H1 (cell line): Measurements from ENCODE around the gene POLR3E. TPM values are rescaled to one million over a fixed set of nuclear protein-coding genes. Genes with fewer than 3 reads are reported as not detected.

Experiments used
- CTCF ChIA-PET: fragments of 300-600 bp; sonication (Branson Sonifier 250); formaldehyde crosslinking; loops from one replicate; lab custom pipeline; 2021; ENCODE audit not compliant: partially characterized antibody; lab: Charles Lee
- POLR2A ChIA-PET: fragments of 300-600 bp; sonication (Branson Sonifier 250); formaldehyde crosslinking; loops from one replicate; lab custom pipeline; 2021; ENCODE audit warnings: inconsistent platforms; ENCODE audit not compliant: partially characterized antibody; lab: Charles Lee
- DNase-seq, 2 experiments: peaks; one replicate each; pipeline versions ENCODE4 v3.0.0 to v3.0.0-alpha.2; 2010 to 2022; ENCODE audit warnings: low spot score in 2 of 2, low read depth in 1 of 2, mixed read lengths in 1 of 2
- FAIRE-seq: peaks from 2 replicates; lab custom pipeline; 2011; peaks lifted over from hg19 to GRCh38; lab: Jason Lieb, UNC
- H2AFZ ChIP-seq: 2 replicates; pipeline ENCODE4 v1.8.1; 2012; ENCODE audit warnings: low read length, inconsistent platforms
- H2AK5ac ChIP-seq: 2 replicates; pipeline ENCODE4 v1.6.1; 2013; ENCODE audit warnings: low read depth, low read length
- H2BK120ac ChIP-seq: replicated peaks from 2 replicates; pipeline ENCODE3; 2013; ENCODE audit warnings: low read depth, low read length, inconsistent platforms
- H2BK12ac ChIP-seq: 2 replicates; pipeline ENCODE4 v1.6.1; 2013; ENCODE audit warnings: low read depth, low read length
- H2BK15ac ChIP-seq: 2 replicates; pipeline ENCODE4 v1.6.1; 2013; ENCODE audit warnings: low read length
- H2BK20ac ChIP-seq: 2 replicates; pipeline ENCODE4 v1.6.1; 2013; ENCODE audit warnings: low read length
- H2BK5ac ChIP-seq: 2 replicates; pipeline ENCODE4 v1.6.1; 2013; ENCODE audit warnings: low read depth, low read length
- H3K14ac ChIP-seq: 2 replicates; pipeline ENCODE4 v1.6.1; 2013; ENCODE audit warnings: inconsistent platforms; ENCODE audit not compliant: insufficient read length
- H3K18ac ChIP-seq: 2 replicates; pipeline ENCODE4 v1.6.1; 2013; ENCODE audit warnings: low read length; ENCODE audit errors: extremely low read depth
- H3K23ac ChIP-seq: 2 replicates; pipeline ENCODE4 v1.6.1; 2013; ENCODE audit warnings: inconsistent platforms; ENCODE audit not compliant: insufficient read length
- H3K23me2 ChIP-seq: 2 replicates; pipeline ENCODE4 v1.6.1; 2013; ENCODE audit warnings: low read depth, low read length
- H3K27ac ChIP-seq: 2 replicates; pipeline ENCODE4 v1.6.1; 2011; ENCODE audit warnings: low read depth, low read length, inconsistent platforms
- H3K27me3 ChIP-seq, 4 experiments: replicated peaks in 1 of 4; 1 replicate in 1 of 4; 2 replicates in 3 of 4; pipeline versions ENCODE4 v1.6.1 to v1.8.1; 2011 to 2013; ENCODE audit warnings: low read length in 3 of 4, mild to moderate bottlenecking in 3 of 4, inconsistent platforms in 2 of 4, mixed read lengths in 2 of 4, moderate library complexity in 1 of 4; ENCODE audit not compliant: control insufficient read depth in 3 of 4, insufficient read depth in 3 of 4; ENCODE audit errors: extremely low read depth in 1 of 4
- H3K36me3 ChIP-seq, 4 experiments: 2 replicates each; pipeline versions ENCODE4 v1.6.1 to v1.8.1; 2011 to 2013; ENCODE audit warnings: mild to moderate bottlenecking in 4 of 4, low read length in 3 of 4, moderate library complexity in 2 of 4, control low read depth in 1 of 4, inconsistent platforms in 1 of 4; ENCODE audit not compliant: insufficient read depth in 4 of 4, control insufficient read depth in 2 of 4
- H3K4ac ChIP-seq: replicated peaks from 2 replicates; pipeline ENCODE3; 2013; ENCODE audit warnings: low read length, low read depth, mixed read lengths, inconsistent platforms; ENCODE audit not compliant: insufficient read length
- H3K4me1 ChIP-seq, 4 experiments: replicated peaks in 1 of 4; 1 replicate in 1 of 4; 2 replicates in 3 of 4; pipeline versions ENCODE4 v1.6.1 to v1.8.1; 2011 to 2013; ENCODE audit warnings: low read length in 3 of 4, inconsistent platforms in 2 of 4, mixed read lengths in 1 of 4; ENCODE audit not compliant: insufficient read depth in 4 of 4, control insufficient read depth in 3 of 4
- H3K4me2 ChIP-seq, 2 experiments: 2 replicates each; pipeline versions ENCODE4 v1.6.1 to v1.8.1; 2011 to 2013; ENCODE audit warnings: low read depth in 2 of 2, low read length in 2 of 2, control low read depth in 1 of 2, inconsistent platforms in 1 of 2, mild to moderate bottlenecking in 1 of 2; ENCODE audit not compliant: insufficient read depth in 1 of 2
- H3K4me3 ChIP-seq, 4 experiments: fragments of 200-600, 300-600 bp in 1 of 4; sonication (generic), shearing (Covaris generic), sonication (Bioruptor Twin) in 1 of 4; 2 replicates each; pipeline versions ENCODE4 v1.5.1 to v1.8.1; 2011 to 2016; ENCODE audit warnings: low read length in 4 of 4, low read depth in 3 of 4, control low read depth in 2 of 4, inconsistent platforms in 2 of 4, mild to moderate bottlenecking in 2 of 4, mixed read lengths in 1 of 4, moderate library complexity in 1 of 4; ENCODE audit not compliant: insufficient read depth in 2 of 4; ENCODE audit errors: extremely low read depth in 1 of 4
- H3K56ac ChIP-seq: replicated peaks from 2 replicates; pipeline ENCODE3; 2013; ENCODE audit warnings: low read depth, mild to moderate bottlenecking, mixed read lengths, low read length, inconsistent platforms; ENCODE audit not compliant: insufficient read length
- H3K79me1 ChIP-seq: 2 replicates; pipeline ENCODE4 v1.6.1; 2013; ENCODE audit warnings: low read depth, low read length, control low read depth
- H3K79me2 ChIP-seq, 2 experiments: 2 replicates each; pipeline versions ENCODE4 v1.6.1 to v1.8.1; 2012 to 2013; ENCODE audit warnings: low read length in 2 of 2, mild to moderate bottlenecking in 2 of 2, inconsistent platforms in 1 of 2; ENCODE audit not compliant: insufficient read depth in 2 of 2, control insufficient read depth in 1 of 2
- H3K9ac ChIP-seq, 4 experiments: replicated peaks in 1 of 4; 1 replicate in 1 of 4; 2 replicates in 3 of 4; pipeline versions ENCODE4 v1.6.1 to v1.8.1; 2011 to 2013; ENCODE audit warnings: low read depth in 3 of 4, low read length in 3 of 4, control low read depth in 2 of 4, mild to moderate bottlenecking in 2 of 4, moderate library complexity in 2 of 4, inconsistent platforms in 1 of 4; ENCODE audit errors: extremely low read depth in 1 of 4
- H3K9me3 ChIP-seq, 2 experiments: 2 replicates each; pipeline versions ENCODE4 v1.6.1 to v1.8.1; 2012 to 2013; ENCODE audit warnings: mild to moderate bottlenecking in 2 of 2, moderate library complexity in 2 of 2, control low read depth in 1 of 2, inconsistent platforms in 1 of 2, low read depth in 1 of 2, low read length in 1 of 2, mixed read lengths in 1 of 2; ENCODE audit not compliant: insufficient read depth in 2 of 2
- H4K20me1 ChIP-seq, 2 experiments: replicated peaks in 1 of 2; 2 replicates each; pipeline versions ENCODE3 to v1.8.1; 2011 to 2013; ENCODE audit warnings: inconsistent platforms in 2 of 2, low read length in 2 of 2, mild to moderate bottlenecking in 1 of 2; ENCODE audit not compliant: insufficient read depth in 2 of 2, control insufficient read depth in 1 of 2
- H4K5ac ChIP-seq: 2 replicates; pipeline ENCODE4 v1.6.1; 2013; ENCODE audit warnings: low read length, low read depth, mixed read lengths, inconsistent platforms; ENCODE audit not compliant: insufficient read length
- H4K8ac ChIP-seq: 2 replicates; pipeline ENCODE4 v1.8.0; 2013; ENCODE audit warnings: mild to moderate bottlenecking, moderate library complexity, low read length, inconsistent platforms; ENCODE audit not compliant: insufficient read depth; ENCODE audit errors: extremely low read depth
- H4K91ac ChIP-seq: replicated peaks from 2 replicates; pipeline ENCODE3; 2013; ENCODE audit warnings: low read length, mixed read lengths, inconsistent platforms; ENCODE audit not compliant: insufficient read length
- NANOG ChIP-seq: IDR thresholded peaks from 2 replicates; pipeline ENCODE4 v1.6.1; 2011; ENCODE audit warnings: low read length, low read depth, mild to moderate bottlenecking, inconsistent platforms; ENCODE audit not compliant: insufficient read depth, poor library complexity, severe bottlenecking
- WGBS, 2 experiments: shearing (Covaris generic) in 1 of 2; methylation state at CpG; one replicate each; pipeline versions ENCODE4 v1.1.6 to v1.1.7; 2013 to 2015; ENCODE audit warnings: low lambda C conversion rate in 2 of 2, mixed read lengths in 2 of 2, inconsistent platforms in 1 of 2, low coverage in 1 of 2, missing lambda C conversion rate in 1 of 2; ENCODE audit not compliant: insufficient replicate concordance in 2 of 2, insufficient coverage in 1 of 2, insufficient read length in 1 of 2; ENCODE audit errors: extremely low coverage in 1 of 2, missing lambda C conversion rate in 1 of 2; 5-methylcytosine and 5-hydroxymethylcytosine counted together
- polyA plus RNA-seq, 7 experiments: library from polyadenylated mRNA; depleted of rRNA in 3 of 7; stranded (reverse) in 5 of 7; unstranded in 2 of 7; fragments of >200 nt in 5 of 7; fragments of 200-250 nt in 2 of 7; gene quantifications; 1 replicate in 5 of 7; 2 replicates in 1 of 7; 4 replicates in 1 of 7; pipeline versions ENCODE4 v1.2.1 to v1.2.3, GENCODE V29; 2011 to 2013; ENCODE audit warnings: missing spikeins in 2 of 7, mixed read lengths in 2 of 7
- total RNA-seq: library from RNA; stranded (reverse); fragmentation: NEBNext Ultra II Directional; extraction: Animal tissue kit (Norgen Biotek cat#: 25700); gene quantifications from 2 replicates; pipeline ENCODE4 v1.2.1, GENCODE V29; 2021

The POLR3E gene
- total and polyA plus RNA-seq, 2 of the 8 experiments (the other 6 are each of a cell fraction or from before 2014, with no cell fraction given), result 96.5 to 125 TPM

GRCh38 chr16:22360963-22361659, 63.9 kb downstream of the POLR3E start:
- peaks cover 3 to 4% of the 10 kb centered on the region in 2 experiments for H4K20me1 ChIP-seq
- FAIRE-seq, result no peak
- H3K4me3 ChIP-seq, result no peak overlapping the region
- peaks cover 5 to 32% (median 22%) of the 10 kb centered on the region in 4 experiments; a peak in 5 of 8 replicates for H3K36me3 ChIP-seq
- H3K9ac ChIP-seq, result no peak overlapping the region
- H3K56ac ChIP-seq, result no peak overlapping the region
- H3K27ac ChIP-seq, result no peak overlapping the region
- H4K91ac ChIP-seq, result no peak overlapping the region
- no peaks in the 10 kb centered on the region for H3K27me3 ChIP-seq
- ChIA-PET POLR2A (interaction anchor here (1.5 to 2.4 kb wide), 2 partner anchors 10 to 12 kb away, joined by 3 to 7 read pairs; no protein-coding TSS in a partner anchor), CTCF (interaction anchor here (0.6 to 1.8 kb wide), 2 partner anchors 12 to 1205 kb away, joined by 3 to 5 read pairs; no protein-coding TSS in a partner anchor)
- no peak for TF ChIP-seq NANOG
- TF ChIP-seq, all 59 proteins: peak for 0
- Histone ChIP-seq H3K79me2 (peaks cover 0 to 19% of the 10 kb centered on the region in 2 experiments; a peak in 2 of 4 replicates), H3K18ac (0 out of 2 replicates have a peak overlapping the region, but pooled peaks have one; percentile 10), H3K4me2 (no peak overlapping the region), H2BK20ac (no peak overlapping the region), H2BK120ac (no peak overlapping the region), H4K5ac (no peak overlapping the region), H3K79me1 (no peaks in the 10 kb centered on the region; the same call in 1 of the 2 replicates), H3K9me3 (no peaks in the 10 kb centered on the region; a peak in 1 of 4 replicates), H3K14ac (no peak overlapping the region), H4K8ac (no peak overlapping the region), H2AFZ (no peak overlapping the region), H3K23me2 (no peaks in the 10 kb centered on the region; the same call in 1 of the 2 replicates), H3K23ac (no peak overlapping the region), H2AK5ac (no peak overlapping the region), H2BK12ac (no peak overlapping the region), H3K4me1 (peaks cover 0 to 4% (median under 1%) of the 10 kb centered on the region in 4 experiments; a peak in 1 of 7 replicates), H2BK5ac (no peak overlapping the region), H2BK15ac (no peak overlapping the region), H3K4ac (no peak overlapping the region)
- no peak for DNase-seq
- 92% methylated on average over 8 of the region's 8 CpGs; no CpG with 5 or more reads in 1 of the 2 experiments for WGBS, 2 experiments
